Ecto neural progenitor cell (in vitro differentiated cells): ENCODE measurements around the gene BICD2.
"Not testable (repeated sequence)": the region's sequence is repeated elsewhere in the genome, so short reads cannot be mapped to it uniquely, and the experiment has no call there.

ENCODE experiments used
- DNase-seq: peaks from one replicate; pipeline ENCODE4 v3.0.0-alpha.2; 2018; ENCODE audit warnings: low spot score

Gene BICD2

GRCh38 chr9:92764381-92764987 lies at the start of gene BICD2:
TSS of gene BICD2 (minus strand) at chr9:92764833. CDS start at chr9:92764744, 89 bp downstream.
- no peak for DNase-seq

DNA sequence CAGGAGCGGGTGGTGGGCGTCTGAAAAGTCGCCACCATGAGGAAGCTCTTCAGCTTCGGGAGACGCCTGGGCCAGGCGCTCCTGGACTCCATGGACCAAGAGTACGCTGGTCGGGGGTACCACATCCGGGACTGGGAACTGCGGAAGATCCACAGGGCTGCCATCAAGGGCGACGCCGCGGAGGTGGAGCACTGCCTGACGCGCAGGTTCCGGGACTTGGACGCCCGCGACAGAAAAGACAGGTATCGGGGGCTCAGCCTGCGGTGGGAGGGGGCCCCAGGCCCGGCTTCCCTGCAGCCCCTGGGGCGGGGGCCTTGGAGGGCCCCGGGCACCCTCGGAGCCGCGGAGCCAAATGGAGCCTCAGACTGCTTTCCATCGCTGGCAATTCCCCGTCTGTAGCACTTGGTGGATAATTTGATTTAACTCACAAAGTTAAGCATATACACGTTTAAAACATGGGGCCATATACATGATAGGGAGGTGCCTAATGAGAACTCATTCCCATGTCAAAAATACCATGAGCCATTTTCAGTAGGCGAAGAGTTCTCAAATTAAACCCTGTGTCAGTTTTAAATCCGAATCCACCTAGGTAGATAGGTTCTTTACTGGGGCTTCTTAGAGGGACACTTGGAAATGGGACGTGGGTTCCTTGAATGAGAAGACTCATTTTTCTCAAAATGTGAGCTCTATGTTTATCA lies 45.1 kb upstream of the BICD2 start:
- DNase-seq: not testable (repeated sequence)

DNA sequence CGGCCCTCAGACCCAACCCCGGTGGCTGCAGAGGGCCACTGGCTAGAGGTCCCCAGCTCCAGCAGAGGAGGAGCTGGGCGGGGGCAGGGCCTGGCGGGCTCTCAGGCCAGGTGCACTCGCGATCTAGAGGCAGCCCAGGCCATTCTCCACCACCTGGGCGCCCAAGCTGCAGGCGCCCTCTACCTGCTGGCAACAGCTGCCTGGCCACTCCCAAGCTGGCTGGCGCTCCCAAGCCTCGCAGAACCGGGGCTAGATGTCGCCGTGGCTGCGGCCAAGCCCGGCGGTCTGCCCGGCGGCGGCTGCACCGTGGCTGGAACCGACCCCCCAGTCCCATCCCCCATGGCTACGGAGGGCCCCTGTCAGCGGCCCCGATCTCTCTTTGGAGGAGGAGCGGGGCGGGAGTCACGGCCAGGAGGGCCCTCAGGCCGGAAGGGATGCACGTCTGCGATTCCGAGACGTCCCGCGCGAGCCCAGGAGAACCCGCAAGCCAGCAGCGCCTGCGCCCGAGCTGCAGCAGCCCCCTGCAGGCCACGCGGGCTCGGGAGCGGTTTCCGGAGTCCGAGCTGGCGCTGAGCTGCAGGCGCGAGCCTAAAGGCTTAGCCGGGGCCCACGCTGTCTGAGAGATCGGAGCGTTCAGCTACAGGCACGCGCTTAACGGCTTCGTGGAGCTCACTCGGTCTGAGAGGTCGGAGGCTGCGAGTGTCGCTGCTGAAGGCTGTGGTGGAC lies 44.3 kb upstream of the BICD2 start:
- DNase-seq: peak; percentile 88

GRCh38 chr9:92807757-92808725 lies 43.4 kb upstream of the BICD2 start:
- DNase-seq: peak; percentile 60

DNA sequence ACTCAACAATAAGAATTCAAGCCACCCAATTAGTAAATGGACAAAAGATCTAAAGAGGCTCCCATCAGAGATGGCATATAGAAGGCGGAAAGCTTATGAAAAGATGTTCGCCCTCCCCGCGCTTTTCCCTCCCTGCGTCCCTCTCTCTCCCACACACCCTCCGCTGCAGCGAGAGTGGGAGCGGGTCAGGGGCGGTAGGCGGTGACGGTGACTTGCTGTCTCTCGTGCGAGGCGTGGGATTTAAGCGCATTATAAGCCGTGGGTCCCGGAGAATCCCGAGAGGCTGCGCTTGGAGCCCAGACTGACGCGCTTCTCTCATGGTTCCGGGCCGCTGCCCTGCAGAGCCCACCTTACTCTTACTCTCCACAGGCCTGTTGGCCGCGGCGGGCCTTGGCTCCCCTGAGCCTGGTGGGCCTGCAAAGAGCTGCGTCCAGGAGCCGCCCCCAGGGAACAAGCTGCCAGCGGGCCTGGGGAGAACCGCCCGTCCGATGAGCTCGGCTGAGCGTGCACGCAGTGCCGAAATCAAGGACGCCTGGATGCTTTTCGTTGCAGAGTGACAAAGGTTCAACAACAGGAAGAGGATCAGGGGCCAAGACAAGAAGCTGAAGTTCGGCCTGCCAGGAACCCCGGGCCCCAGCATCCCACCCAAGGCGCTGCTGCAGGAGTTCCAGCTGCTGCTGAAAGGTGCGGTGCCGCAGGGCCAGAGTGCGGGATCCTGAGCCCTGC lies 42.6 kb upstream of the BICD2 start:
- no peak for DNase-seq

DNA sequence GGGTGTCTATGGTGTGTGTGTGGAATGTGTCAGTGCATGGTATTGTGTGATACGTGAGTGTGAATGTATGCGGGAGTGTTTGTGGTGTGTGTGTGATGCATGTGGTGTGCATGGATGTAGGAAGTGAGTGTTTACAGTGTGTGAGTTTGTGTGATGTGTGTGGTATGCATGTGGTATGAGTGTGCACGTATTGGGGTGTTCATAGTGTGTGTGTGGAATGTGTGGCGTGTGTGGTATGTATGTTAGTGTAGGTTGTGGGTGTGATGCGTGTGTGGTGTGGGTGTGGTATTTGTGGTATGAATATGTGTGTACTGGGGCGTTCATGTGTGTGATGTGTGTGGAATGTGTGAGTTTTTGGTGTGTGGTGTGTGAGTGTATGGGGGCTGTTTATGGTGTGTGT lies 40.1 kb upstream of the BICD2 start:
- DNase-seq: no peak

DNA sequence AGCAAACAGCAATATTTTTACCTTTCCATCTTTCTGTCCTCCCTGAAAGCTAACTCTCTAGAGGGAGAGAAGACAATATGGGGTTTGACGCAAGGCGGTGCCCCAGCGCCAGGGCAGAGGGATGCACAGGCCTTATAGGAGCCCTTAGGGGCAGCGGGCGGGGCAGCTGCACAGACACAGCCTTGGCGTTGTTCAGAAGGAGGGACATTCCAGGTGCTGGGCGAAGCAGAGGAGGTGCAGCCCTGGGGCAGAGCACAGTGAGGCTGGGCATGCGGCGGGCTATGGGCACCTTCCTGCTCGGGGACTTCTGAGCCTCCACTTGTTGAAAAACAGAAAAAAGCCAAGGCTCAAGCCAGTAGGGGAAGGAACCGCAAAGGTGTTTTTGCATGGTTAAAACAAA lies 33.7 kb upstream of the BICD2 start:
- DNase-seq: no peak

GRCh38 chr9:92796337-92796804 lies 31.7 kb upstream of the BICD2 start:
- DNase-seq: not testable (repeated sequence)

- no peak for DNase-seq
Measured at GRCh38 chr9:92795598-92796336, 31.1 kb upstream of the BICD2 start.

DNA sequence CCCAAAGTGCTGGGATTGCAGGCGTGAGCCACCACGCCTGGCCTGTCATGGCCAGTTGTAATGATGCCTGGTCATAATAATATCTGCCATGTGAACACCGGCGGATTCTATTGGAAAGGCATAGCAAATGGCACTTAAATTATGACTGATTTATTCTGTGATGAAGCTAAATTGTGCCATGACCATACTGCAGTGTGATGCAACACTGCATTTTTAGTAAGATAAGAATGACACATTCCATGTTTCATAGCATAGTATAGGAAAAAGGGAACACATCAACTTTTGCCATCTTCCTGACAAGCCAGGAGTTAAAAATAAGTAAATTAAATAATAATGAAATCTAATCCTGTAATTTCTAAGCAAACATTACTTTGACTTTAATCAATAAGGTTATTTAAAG lies 30.4 kb upstream of the BICD2 start:
- DNase-seq: no peak

DNA sequence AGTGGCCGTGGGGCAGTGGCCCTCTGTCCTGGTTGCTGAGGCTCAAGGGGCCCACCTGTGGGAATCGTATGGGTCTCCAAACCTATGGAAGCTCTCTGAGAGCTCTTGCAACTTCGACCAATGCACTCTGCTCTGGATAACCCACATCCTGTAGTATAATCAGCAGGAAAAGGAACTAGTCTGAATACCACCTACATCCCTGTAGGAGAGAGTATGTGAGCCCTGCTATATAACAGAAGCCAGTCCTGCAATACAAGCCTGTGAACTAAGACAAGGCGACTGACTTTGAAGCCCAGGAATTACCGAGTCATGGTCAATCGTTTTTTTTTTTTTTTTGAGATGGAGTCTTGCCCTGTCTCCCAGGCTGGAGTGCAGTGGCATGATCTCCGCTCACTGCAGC lies 29.8 kb upstream of the BICD2 start:
- DNase-seq: no peak

DNA sequence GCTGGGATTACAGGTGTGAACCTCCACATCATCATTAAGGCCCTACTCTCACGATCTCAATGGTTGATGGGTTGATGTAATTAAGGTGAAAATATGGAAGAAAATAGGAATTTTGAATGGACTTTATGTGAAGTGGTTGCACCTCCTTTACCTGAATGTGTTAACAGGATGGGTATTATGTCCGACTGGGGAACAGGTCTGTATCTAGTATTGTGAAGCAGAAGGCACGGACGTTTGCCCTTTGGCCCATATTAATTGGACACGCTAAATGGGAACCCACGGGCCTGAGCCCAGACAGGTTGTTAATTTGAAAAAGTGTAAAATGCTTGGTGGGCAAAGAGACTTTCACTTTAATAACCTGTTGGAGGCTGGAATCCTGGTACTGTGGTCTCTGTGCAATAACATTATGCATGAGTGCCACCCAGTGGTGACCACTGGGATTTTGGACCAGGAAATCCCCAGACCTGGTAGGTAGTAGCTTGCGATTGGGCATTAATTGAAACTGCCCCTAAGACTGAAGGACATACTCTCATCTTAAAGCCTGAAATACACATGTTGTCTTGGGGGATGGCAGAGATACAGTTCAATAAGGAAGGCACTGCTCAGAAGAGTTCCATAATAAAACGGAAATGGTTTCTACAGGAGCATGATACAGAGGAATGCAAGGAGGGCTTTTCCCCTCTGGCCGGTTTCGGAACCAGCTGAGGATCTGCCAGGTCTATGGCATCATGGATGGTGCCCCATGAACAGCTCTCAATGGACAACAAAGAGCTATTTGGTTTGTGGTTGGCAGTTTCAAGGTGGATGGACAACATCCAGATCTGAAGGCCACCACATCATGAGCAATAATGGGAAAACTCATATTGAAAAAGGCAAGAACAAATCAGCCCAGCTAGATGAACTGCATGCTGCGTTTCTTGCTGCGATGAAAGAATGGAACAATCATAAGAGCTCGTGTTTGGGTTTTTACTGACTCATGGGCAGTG lies 26.2 kb upstream of the BICD2 start:
- peak; percentile 78 for DNase-seq

DNA sequence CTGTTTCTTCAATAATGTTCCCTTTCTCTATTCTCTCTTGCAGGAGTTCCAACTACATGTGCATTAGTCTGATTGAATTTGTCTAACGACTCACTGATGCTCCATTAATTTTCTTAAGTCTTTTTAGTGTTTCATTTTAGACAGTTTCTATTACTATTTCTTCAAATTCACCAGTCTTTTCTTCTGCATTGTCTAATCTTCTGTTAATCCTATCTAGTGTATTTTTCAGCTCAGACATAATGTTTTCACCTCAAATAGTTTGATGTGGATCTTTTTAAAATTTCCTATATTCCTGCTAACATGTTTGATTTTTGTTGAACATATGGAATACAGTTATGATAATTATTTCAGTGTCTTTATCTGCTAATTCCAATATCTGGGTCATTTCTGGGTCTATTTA lies 21.7 kb upstream of the BICD2 start:
- DNase-seq: no peak

DNA sequence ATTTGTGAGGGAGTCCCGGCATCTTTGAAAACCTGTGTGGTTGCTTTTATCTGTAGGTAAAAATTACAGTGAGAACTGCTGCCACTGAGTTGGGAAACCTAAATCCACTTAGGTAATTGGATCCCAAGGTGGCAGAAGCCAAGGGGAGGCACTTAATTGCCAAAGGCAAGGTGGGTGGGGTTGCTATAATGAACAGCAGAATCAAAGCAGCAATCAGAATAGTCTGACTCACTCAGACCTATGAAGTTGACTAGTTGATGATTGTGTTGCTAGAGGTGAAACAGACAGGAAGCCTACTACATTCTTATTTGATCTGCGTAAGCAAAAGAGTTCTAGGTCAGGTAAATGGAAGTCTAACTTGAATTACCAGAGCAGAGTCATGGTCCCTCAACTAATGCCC lies 17.3 kb upstream of the BICD2 start:
- DNase-seq: no peak

DNA sequence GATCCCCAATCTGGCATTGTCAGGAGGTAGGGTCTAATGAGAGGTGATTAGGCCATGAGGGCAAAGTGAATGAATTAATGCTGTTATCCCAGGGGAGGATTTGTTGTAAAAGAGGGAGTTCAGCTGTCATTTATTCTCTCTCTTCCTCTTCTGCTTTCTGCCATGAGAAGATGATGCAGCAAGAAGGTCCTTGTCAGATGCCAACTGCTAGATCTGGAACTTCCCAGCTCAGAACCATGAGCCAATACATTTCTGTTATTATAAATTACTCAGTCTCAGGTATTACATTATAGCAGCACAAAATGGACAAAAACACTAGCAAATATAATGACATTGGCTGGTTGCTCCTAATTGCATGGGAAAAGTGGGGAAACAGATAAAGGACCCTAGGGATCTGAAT lies 15.6 kb upstream of the BICD2 start:
- DNase-seq: no peak

DNA sequence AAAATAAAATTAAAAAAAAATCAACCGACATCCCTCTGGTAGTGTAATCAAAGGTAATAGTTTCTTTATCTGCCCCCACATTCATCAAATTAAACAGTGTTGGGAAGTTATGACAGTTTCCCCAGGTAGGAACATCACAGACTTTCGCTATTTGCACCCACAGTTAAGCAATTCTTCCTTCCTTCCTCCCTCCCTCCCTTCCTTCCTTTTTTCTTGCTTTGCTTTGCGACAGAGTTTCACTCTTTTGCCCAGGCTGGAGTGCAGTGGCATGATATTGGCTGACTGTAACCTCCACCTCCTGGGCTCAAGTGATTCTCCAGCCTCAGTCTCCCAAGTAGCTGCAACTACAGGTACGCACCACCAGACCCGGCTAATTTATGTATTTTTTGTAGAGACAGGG lies 10.8 kb upstream of the BICD2 start:
- DNase-seq: no peak

DNA sequence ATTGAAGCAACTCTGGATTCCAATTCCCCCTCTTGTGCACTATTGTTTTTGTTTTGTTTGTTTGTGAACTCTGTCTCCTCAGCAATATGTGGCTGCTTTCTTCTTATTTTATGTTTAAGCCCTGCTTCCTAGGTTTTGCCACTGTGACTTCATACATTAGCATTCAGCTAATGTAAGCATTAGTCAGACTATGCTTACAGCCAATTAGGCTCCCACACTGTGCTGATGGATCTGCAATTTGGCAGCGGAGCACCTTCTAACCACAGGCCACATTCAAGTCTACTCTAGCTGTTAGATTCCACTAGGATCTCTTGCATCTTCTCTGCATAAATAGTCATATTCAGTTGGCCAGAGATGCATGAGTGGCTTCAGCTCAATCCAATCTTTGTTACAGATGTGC lies 9.6 kb upstream of the BICD2 start:
- no peak for DNase-seq

GRCh38 chr9:92773810-92774209 lies 9.2 kb upstream of the BICD2 start:
- DNase-seq: no peak

DNA sequence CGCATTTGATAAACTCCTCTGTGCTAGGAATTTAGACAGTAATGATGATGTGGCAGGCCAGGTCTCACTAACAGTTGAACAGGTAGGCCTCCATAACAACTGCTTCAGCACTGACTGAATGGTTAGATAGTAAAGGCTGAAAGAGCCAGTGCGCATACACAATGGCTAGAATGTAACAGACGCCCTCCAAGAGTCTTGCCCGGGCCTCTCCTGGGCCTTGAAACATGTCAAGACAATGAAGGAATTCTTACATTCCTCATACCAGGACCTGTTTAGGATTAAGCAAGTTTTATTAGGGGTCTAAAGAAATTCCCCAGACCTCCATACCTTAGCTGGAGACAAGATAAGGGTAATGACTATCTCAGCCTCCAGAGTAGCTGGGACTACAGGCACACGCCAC lies 6.7 kb upstream of the BICD2 start:
- no peak for DNase-seq
